Measurements from ENCODE around the gene CEP164. TPM values are rescaled to one million over a fixed set of nuclear protein-coding genes. Genes with fewer than 3 reads are reported as not detected.

CEP164 gene
- total RNA-seq, 1 experiment from 2014 or later: 43.7 TPM

DNA sequence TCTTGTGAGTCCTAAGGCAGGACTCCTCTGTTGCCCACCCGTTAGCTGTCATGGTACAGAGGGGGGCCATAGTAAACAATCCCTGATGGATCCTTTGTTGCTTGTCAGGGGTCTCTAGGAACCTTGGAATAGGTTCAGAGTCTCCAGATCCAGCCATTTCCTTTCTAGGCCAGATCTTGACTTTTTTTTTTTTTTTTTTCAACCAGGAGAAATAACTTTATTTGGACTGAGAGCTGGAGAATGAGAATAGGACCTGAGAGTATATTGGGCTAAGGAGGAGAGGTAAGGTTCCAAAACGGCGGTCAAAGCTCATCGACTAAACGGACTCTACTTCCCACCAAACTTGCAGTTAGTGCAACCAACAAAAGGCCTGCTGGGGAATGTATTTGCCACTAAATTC, 7.7 kb downstream of the CEP164 start:
- no peak overlapping the region for H3K9ac ChIP-seq (ENCODE audit: low read length)
- TF ChIP-seq EZH2phosphoT487 (IDR thresholded peaks at IDR 0.05; ENCODE audit: borderline replicate concordance, low read length): no peak
- TF ChIP-seq CTCF (conservative IDR thresholded peaks at IDR 0.05; ENCODE audit: low read depth, low read length): no peak
- no peaks in the 10 kb centered on the region for H3F3A ChIP-seq (ENCODE audit: low read length, unreplicated experiment)
- H4K20me1 ChIP-seq (ENCODE audit: low read length): no peaks in the 10 kb centered on the region
- peaks cover 3% of the 10 kb centered on the region; the same call in 1 of the 2 replicates for H3K36me3 ChIP-seq (ENCODE audit: low read depth, low read length)
- no peaks in the 10 kb centered on the region for H3K9me3 ChIP-seq (ENCODE audit: low read length)
- no peak overlapping the region for H3K27ac ChIP-seq (ENCODE audit: low read length)
- ChIA-PET CTCF (no interaction called here), POLR2A (ENCODE audit: unreplicated experiment) (no interaction called here)
- H3K79me2 ChIP-seq (ENCODE audit: low read length): no peaks in the 10 kb centered on the region; the same call in 1 of the 2 replicates
- intact Hi-C loops (cut with micrococcal nuclease): no loop called here
- ATAC-seq (no peak), DNase-seq (no peak)
- H3K4me2 ChIP-seq (ENCODE audit: low read length): no peak overlapping the region
- no peak overlapping the region for H3K4me3 ChIP-seq (ENCODE audit: low read length)
- no peaks in the 10 kb centered on the region for H3K4me1 ChIP-seq (ENCODE audit: insufficient read depth, low read length)
- no peak overlapping the region for H2AFZ ChIP-seq (ENCODE audit: low read length)
- BruUV-seq (replicated peaks): no TSS peak
- H3K27me3 ChIP-seq (ENCODE audit: low read length): no peaks in the 10 kb centered on the region
- H3K9me2 ChIP-seq (replicated peaks; ENCODE audit: low read length): no peaks in the 10 kb centered on the region

GRCh38 chr11:117337076-117337475, 9.4 kb downstream of the CEP164 start:
- DNase-seq: no peak
- Histone ChIP-seq H3K27ac (ENCODE audit: low read length) (no peak overlapping the region), H3F3A (ENCODE audit: low read length, unreplicated experiment) (no peaks in the 10 kb centered on the region), H3K79me2 (ENCODE audit: low read length) (no peaks in the 10 kb centered on the region), H3K4me1 (ENCODE audit: insufficient read depth, low read length) (no peaks in the 10 kb centered on the region), H3K9me2 (replicated peaks; ENCODE audit: low read length) (no peaks in the 10 kb centered on the region), H3K4me3 (ENCODE audit: low read length) (no peak overlapping the region), H3K9ac (ENCODE audit: low read length) (no peak overlapping the region), H4K20me1 (ENCODE audit: low read length) (no peaks in the 10 kb centered on the region), H3K9me3 (ENCODE audit: low read length) (no peaks in the 10 kb centered on the region), H3K36me3 (ENCODE audit: low read depth, low read length) (peaks cover 3% of the 10 kb centered on the region; the same call in 1 of the 2 replicates), H3K27me3 (ENCODE audit: low read length) (no peaks in the 10 kb centered on the region), H3K4me2 (ENCODE audit: low read length) (no peak overlapping the region), H2AFZ (ENCODE audit: low read length) (no peak overlapping the region)
- no TSS peak for BruUV-seq (replicated peaks)
- ATAC-seq: no peak
- CTCF ChIA-PET: no interaction called here
- POLR2A ChIA-PET (ENCODE audit: unreplicated experiment): no interaction called here
- TF ChIP-seq EZH2phosphoT487 (IDR thresholded peaks at IDR 0.05; ENCODE audit: borderline replicate concordance, low read length) (no peak), EZH2 (IDR thresholded peaks at IDR 0.05; ENCODE audit: low read length, unreplicated experiment) (no peak), CTCF (conservative IDR thresholded peaks at IDR 0.05; ENCODE audit: low read depth, low read length) (no peak)
- intact Hi-C loops (cut with micrococcal nuclease): no loop called here

DNA sequence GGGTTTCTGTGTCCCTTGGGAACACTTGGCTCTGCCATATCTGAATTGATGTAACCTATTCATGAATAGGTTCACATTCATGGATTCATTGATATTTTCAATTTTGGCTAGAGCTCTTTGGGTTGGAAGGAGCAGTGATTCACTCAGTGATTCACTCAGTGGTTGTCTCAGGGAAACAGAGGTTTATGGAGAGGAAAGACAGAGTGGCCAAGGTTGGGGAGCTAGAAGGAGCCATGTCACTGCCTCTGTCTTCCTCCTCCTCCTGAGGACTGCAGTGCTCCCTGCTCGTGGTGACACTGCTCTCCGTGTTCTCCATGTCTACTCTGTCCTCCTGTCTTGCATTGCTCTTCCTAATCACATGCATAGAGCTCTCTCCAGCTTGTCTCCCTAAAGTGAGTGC, 17.4 kb downstream of the CEP164 start:
- H3K4me3 ChIP-seq (ENCODE audit: low read length): no peak overlapping the region
- no peaks in the 10 kb centered on the region for H3F3A ChIP-seq (ENCODE audit: low read length, unreplicated experiment)
- H3K4me1 ChIP-seq (ENCODE audit: insufficient read depth, low read length): no peaks in the 10 kb centered on the region
- CTCF ChIA-PET: interaction anchor here (0.6 kb wide), 1 partner anchor 81 kb away, joined by 3 read pairs; no protein-coding TSS in a partner anchor
- POLR2A ChIA-PET (ENCODE audit: unreplicated experiment): no interaction called here
- H3K9me2 ChIP-seq (replicated peaks; ENCODE audit: low read length): no peaks in the 10 kb centered on the region
- H3K79me2 ChIP-seq (ENCODE audit: low read length): no peaks in the 10 kb centered on the region
- H3K9ac ChIP-seq (ENCODE audit: low read length): no peak overlapping the region
- no peaks in the 10 kb centered on the region for H4K20me1 ChIP-seq (ENCODE audit: low read length)
- H3K27me3 ChIP-seq (ENCODE audit: low read length): no peaks in the 10 kb centered on the region
- no peak for TF ChIP-seq EZH2phosphoT487 (IDR thresholded peaks at IDR 0.05; ENCODE audit: borderline replicate concordance, low read length)
- TF ChIP-seq EZH2 (IDR thresholded peaks at IDR 0.05; ENCODE audit: low read length, unreplicated experiment): no peak
- no peak for TF ChIP-seq CTCF (conservative IDR thresholded peaks at IDR 0.05; ENCODE audit: low read depth, low read length)
- H3K27ac ChIP-seq (ENCODE audit: low read length): no peak overlapping the region
- ATAC-seq: peak; percentile 64
- peaks cover 17% of the 10 kb centered on the region for H3K36me3 ChIP-seq (ENCODE audit: low read depth, low read length)
- H2AFZ ChIP-seq (ENCODE audit: low read length): no peak overlapping the region
- no peaks in the 10 kb centered on the region for H3K9me3 ChIP-seq (ENCODE audit: low read length)
- no peak overlapping the region for H3K4me2 ChIP-seq (ENCODE audit: low read length)
- BruUV-seq (replicated peaks): no TSS peak
- DNase-seq: peak; percentile 42
- intact Hi-C loops (cut with micrococcal nuclease): no loop called here

All from PC-3 (cell line).